Ovary (tissue), 9 donors: ENCODE results near the gene CTU1. TPM values are rescaled to one million over a fixed set of nuclear protein-coding genes. Genes with fewer than 3 reads are reported as not detected.

Source experiments
- DNase-seq, 5 donors: peaks; one replicate each; pipeline ENCODE4 v3.0.0-alpha.2; 2019 to 2020
- H3K27ac ChIP-seq, 2 donors: fragments of 200-600 bp; one replicate each; pipeline versions ENCODE4 v1.5.1 to v1.8.0; 2019 to 2022
- H3K27me3 ChIP-seq: fragments of 200-600 bp; one replicate; pipeline ENCODE4 v1.8.0; 2022
- H3K36me3 ChIP-seq: fragments of 200-600 bp; sonication (generic); one replicate; pipeline ENCODE4 v1.5.1; 2019
- H3K4me1 ChIP-seq: one replicate; pipeline ENCODE4 v1.8.1; 2013; ENCODE audit warnings: mild to moderate bottlenecking, moderate library complexity; ENCODE audit not compliant: insufficient read depth
- H3K4me3 ChIP-seq: fragments of 200-600 bp; sonication (generic); one replicate; pipeline ENCODE4 v1.5.1; 2017
- H3K9me3 ChIP-seq, 2 donors: fragments of 200-600 bp in 1 of 2; sonication (generic) in 1 of 2; one replicate each; pipeline versions ENCODE4 v1.5.1 to v1.8.1; 2013 to 2019; ENCODE audit warnings: mild to moderate bottlenecking in 1 of 2, moderate library complexity in 1 of 2
- EP300 ChIP-seq: sonication (generic); formaldehyde crosslinking; IDR thresholded peaks from one replicate; pipeline ENCODE4 v1.6.1; 2017; ENCODE audit warnings: antibody characterized with exemption
- POLR2A ChIP-seq: fragments of 450-650 bp; IDR thresholded peaks from one replicate; pipeline ENCODE4 v1.6.1; 2017; ENCODE audit warnings: antibody characterized with exemption, mild to moderate bottlenecking, moderate library complexity
- WGBS, 3 donors: extraction: QIAGEN DNeasy Blood & Tissue Kit in 1 of 3; methylation state at CpG; one replicate each; pipeline versions ENCODE4 v1.1.5 to v1.1.7; 2013 to 2017; 5-methylcytosine and 5-hydroxymethylcytosine counted together
- intact Hi-C, 4 donors: fragments of 100-400 bp; cut with DNase I; formaldehyde crosslinking; loops; one replicate each; pipeline versions ENCODE4 v1.11.0 to v1.15.1; 2022 to 2023
- polyA plus RNA-seq, 2 donors: library from polyadenylated mRNA; stranded (reverse); fragments of 200-250 nt in 1 of 2; fragments of 350-450 nt in 1 of 2; fragmentation: Illumina TruSeq in 1 of 2; extraction: RNeasy Lipid Tissue Mini Kit (QIAGEN cat#74804) in 1 of 2; gene quantifications; one replicate each; pipeline ENCODE4 v1.2.3, GENCODE V29; 2013 to 2014
- total RNA-seq, 7 donors: library from RNA; depleted of rRNA in 2 of 7; stranded (reverse); fragments of >200 nt in 2 of 7; fragmentation: NEBNext Ultra II Directional in 3 of 7; extraction: Animal tissue kit (Norgen Biotek cat#: 25700) in 3 of 7; gene quantifications; one replicate each; pipeline versions ENCODE4 v1.1.0 to v1.2.4, GENCODE V29; 2016 to 2023
- TF ChIP-seq, protein P1 (sequence below), 3 donors: fragments of 450-650 bp in 2 of 3; fragments of 200-600 bp in 1 of 3; IDR thresholded peaks; one replicate each; pipeline versions ENCODE4 v1.5.1 to v1.8.0; 2016 to 2022; ENCODE audit warnings: antibody characterized with exemption in 3 of 3, mild to moderate bottlenecking in 1 of 3
- donor health status: DM: no; HTN: no; CAD: no; lungs with moderate emphysema.
- donor health status: DM: no; HTN: no; CAD: no.
- donor health status: Bipolar disorder and iron deficiency.
- donor health status: DM: yes; HTN: yes; CAD: no.
- donor health status: DM: no; HTN: no; CAD: no.
- donor health status: DM: yes; HTN: yes; CAD: no.

The CTU1 gene
- total and polyA plus RNA-seq, 9 donors, result 1.1 to 17.2 (median 12.3) TPM

DNA sequence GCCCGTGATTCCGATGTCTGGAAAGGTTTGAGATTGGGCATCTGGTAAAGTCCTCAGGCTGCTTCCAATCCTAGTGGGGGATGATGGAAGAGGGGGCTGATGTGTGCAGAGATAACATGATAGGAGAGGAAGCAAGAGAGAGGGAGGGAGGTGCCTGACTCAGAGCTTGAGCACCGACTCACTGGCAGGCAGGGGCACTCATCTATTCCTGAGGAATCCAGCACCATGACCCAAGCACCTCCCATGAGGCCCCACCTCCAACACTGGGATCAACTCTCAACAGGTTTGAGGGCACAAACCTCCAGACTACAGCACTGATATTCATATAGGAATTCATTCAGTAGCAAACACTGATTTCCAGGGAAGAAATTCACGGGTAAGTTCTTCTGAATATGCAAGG, 10.9 kb upstream of the CTU1 start:
- Histone ChIP-seq H3K4me1 (no peaks in the 10 kb centered on the region), H3K36me3 (no peaks in the 10 kb centered on the region), H3K9me3 (no peaks in the 10 kb centered on the region), H3K4me3 (no peak overlapping the region), H3K27ac (no peak overlapping the region), H3K27me3 (no peaks in the 10 kb centered on the region)
- WGBS, 3 donors, result 44 to 55% (median 50%) methylated on average over 4 of the region's 4 CpGs
- no peak for DNase-seq
- TF ChIP-seq, protein P1, sequence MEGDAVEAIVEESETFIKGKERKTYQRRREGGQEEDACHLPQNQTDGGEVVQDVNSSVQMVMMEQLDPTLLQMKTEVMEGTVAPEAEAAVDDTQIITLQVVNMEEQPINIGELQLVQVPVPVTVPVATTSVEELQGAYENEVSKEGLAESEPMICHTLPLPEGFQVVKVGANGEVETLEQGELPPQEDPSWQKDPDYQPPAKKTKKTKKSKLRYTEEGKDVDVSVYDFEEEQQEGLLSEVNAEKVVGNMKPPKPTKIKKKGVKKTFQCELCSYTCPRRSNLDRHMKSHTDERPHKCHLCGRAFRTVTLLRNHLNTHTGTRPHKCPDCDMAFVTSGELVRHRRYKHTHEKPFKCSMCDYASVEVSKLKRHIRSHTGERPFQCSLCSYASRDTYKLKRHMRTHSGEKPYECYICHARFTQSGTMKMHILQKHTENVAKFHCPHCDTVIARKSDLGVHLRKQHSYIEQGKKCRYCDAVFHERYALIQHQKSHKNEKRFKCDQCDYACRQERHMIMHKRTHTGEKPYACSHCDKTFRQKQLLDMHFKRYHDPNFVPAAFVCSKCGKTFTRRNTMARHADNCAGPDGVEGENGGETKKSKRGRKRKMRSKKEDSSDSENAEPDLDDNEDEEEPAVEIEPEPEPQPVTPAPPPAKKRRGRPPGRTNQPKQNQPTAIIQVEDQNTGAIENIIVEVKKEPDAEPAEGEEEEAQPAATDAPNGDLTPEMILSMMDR (IDR thresholded peaks at IDR 0.05), result no peak
- no peak for TF ChIP-seq POLR2A
- TF ChIP-seq EP300, result no peak
- intact Hi-C loops, result no loop called here

DNA sequence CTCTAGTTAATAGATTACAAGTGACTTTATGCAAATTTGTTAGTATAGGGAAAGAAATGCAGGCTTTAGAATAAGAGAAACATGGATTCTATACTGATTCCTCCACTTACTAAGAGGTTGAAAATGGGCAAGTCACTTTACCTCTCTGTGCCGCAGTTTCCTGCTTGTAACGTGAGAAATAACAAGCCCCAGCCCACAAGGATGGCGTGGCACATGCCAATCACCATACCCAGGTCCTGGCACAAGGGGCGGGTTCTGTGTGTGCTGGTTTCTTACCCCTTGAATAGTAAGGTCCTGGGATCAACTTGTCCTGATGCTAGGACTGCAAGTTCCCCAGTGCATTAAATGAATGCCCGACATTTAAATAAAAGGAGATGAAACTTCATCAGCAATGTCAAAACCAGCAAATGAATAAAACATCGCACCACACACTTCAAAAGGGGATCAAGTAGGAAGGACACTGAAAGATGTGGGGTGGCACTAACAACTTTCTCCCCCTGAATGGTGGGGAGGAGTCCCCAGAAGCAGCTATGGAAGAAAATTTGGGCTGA, 8.6 kb upstream of the CTU1 start:
- intact Hi-C loops, result no loop called here
- TF ChIP-seq EP300 (no peak), POLR2A (no peak)
- TF ChIP-seq, protein P1 (IDR thresholded peaks at IDR 0.05), result no peak
- 71 to 82% (median 79%) methylated on average over 6 of the region's 6 CpGs for WGBS, 3 donors
- H3K27ac ChIP-seq, result no peak overlapping the region
- DNase-seq, result no peak
- H3K27me3 ChIP-seq, result no peaks in the 10 kb centered on the region
- H3K36me3 ChIP-seq, result no peaks in the 10 kb centered on the region
- H3K9me3 ChIP-seq, result no peaks in the 10 kb centered on the region
- no peaks in the 10 kb centered on the region for H3K4me1 ChIP-seq
- no peak overlapping the region for H3K4me3 ChIP-seq

- no peak overlapping the region for H3K27ac ChIP-seq
- H3K36me3 ChIP-seq, result no peaks in the 10 kb centered on the region
- no peak for DNase-seq
- H3K27me3 ChIP-seq, result no peaks in the 10 kb centered on the region
- no peak overlapping the region for H3K4me3 ChIP-seq
- intact Hi-C loops, result no loop called here
- no peaks in the 10 kb centered on the region for H3K9me3 ChIP-seq
- H3K4me1 ChIP-seq, result no peaks in the 10 kb centered on the region
- WGBS, 3 donors, result 81 to 87% (median 84%) methylated on average over 6 of the region's 6 CpGs
- TF ChIP-seq EP300 (no peak), POLR2A (no peak)
These were observed 6.0 kb upstream of the CTU1 start for GRCh38 chr19:51114087-51114729.

GRCh38 chr19:51111606-51112005, 3.4 kb upstream of the CTU1 start:
- TF ChIP-seq, protein P1 (IDR thresholded peaks at IDR 0.05), result no peak
- TF ChIP-seq EP300 (no peak), POLR2A (no peak)
- Histone ChIP-seq H3K4me1 (peaks cover 4% of the 10 kb centered on the region), H3K9me3 (no peaks in the 10 kb centered on the region), H3K4me3 (no peak overlapping the region), H3K36me3 (no peaks in the 10 kb centered on the region), H3K27ac (no peak overlapping the region), H3K27me3 (no peaks in the 10 kb centered on the region)
- intact Hi-C loops, result no loop called here
- DNase-seq, result no peak
- WGBS, 3 donors, result 52 to 64% (median 53%) methylated on average over 6 of the region's 6 CpGs

GRCh38 chr19:51110666-51110971, 2.4 kb upstream of the CTU1 start:
- no peak for DNase-seq
- WGBS, 3 donors, result 67 to 78% (median 76%) methylated on average over 1 of the region's 1 CpG
- Histone ChIP-seq H3K4me3 (no peak overlapping the region), H3K27me3 (no peaks in the 10 kb centered on the region), H3K4me1 (peaks cover 4% of the 10 kb centered on the region), H3K9me3 (no peaks in the 10 kb centered on the region), H3K36me3 (no peaks in the 10 kb centered on the region), H3K27ac (no peak overlapping the region)
- TF ChIP-seq, protein P1 (IDR thresholded peaks at IDR 0.05), result no peak
- TF ChIP-seq EP300, result no peak
- no peak for TF ChIP-seq POLR2A
- intact Hi-C loops, result no loop called here
